ENCODE data around the gene SLC22A5.

SLC22A5 gene

DNA sequence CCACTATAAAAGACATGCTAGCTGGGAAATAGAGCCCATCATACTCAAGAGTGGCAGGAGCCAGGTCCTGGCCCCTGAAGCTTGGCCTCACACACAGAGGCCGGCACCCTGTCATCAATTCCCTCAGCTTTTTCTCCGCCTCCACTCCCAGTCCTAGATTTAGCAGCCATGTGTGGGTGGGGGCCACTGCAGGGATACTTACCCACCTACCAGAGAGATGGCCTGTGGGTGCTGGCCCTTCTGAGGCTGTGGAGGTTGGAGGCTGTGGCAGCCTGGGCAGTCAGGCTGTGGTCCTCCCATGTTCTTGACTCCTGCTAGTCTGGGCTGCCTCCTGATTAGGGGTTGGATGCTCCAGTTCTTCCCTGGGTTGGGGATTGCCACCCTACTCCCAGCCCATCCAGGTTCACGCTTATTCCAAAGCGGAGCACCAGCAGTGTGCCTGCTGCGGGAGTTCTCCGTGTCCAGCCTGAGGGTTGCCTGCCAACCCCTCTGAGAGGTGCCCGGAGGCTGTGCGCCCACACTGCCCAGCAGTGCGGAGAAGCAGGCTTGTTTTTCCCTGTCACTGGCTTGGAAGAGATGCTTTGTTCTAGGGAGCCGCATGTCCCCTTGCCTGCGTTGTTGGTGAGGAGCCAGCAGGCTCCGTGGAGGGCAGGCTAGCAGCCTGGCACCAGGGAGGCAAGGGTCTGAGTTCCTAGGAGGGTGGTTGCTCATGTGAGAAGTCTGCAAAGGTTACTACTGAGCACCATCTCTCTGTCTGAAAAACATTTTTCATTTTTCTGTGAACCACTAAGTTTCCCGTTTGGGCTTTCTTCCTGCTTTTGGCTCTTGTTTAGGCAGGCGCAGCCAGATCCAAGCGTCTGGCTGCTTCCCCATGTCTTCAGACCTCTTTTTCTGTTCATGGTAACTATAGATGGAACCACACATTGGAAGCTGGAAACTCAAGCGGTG is 7.5 kb downstream of the SLC22A5 start:
- WGBS, 2 donors (ENCODE audit: extremely low coverage in 2 of 2, insufficient read length in 2 of 2, insufficient replicate concordance in 1 of 2), result no CpG with 5 or more reads among the region's 16 CpGs
- H3K23ac ChIP-seq (ENCODE audit: low read depth, low read length, poor library complexity), result no peak overlapping the region
- no peaks in the 10 kb centered on the region for H3K36me3 ChIP-seq (replicated peaks in 1 of 2; ENCODE audit: control insufficient read depth in 2 of 2, insufficient read depth in 2 of 2, low read length in 2 of 2)
- H2AK5ac ChIP-seq (ENCODE audit: low read depth, low read length), result no peak overlapping the region
- DNase-seq (ENCODE audit: low spot score), result no peak
- peaks cover 0 to 26% (median 0%) of the 10 kb centered on the region in 3 experiments for H3K27me3 ChIP-seq (ENCODE audit: control insufficient read depth in 3 of 3, insufficient read depth in 3 of 3, low read depth in 1 of 3, low read length in 3 of 3)
- H3K9ac ChIP-seq (ENCODE audit: low read depth, low read length, poor library complexity), result no peak overlapping the region
- H3K18ac ChIP-seq (ENCODE audit: low read length), result no peak overlapping the region
- H3K79me1 ChIP-seq (ENCODE audit: low read depth, low read length), result no peaks in the 10 kb centered on the region
- no peaks in the 10 kb centered on the region for H3K9me3 ChIP-seq (replicated peaks in 1 of 2; ENCODE audit: control insufficient read depth in 2 of 2, insufficient read depth in 1 of 2, low read depth in 1 of 2, low read length in 2 of 2)
- H2BK120ac ChIP-seq (ENCODE audit: low read depth, low read length), result no peak overlapping the region
- no peak overlapping the region for H4K91ac ChIP-seq (ENCODE audit: low read depth, low read length, poor library complexity)
- no peaks in the 10 kb centered on the region for H3K4me1 ChIP-seq (ENCODE audit: control insufficient read depth in 2 of 2, insufficient read depth in 1 of 2, low read depth in 1 of 2, low read length in 2 of 2)
- H3K4me2 ChIP-seq (ENCODE audit: insufficient read depth, low read length, poor library complexity, severe bottlenecking), result no peak overlapping the region
- H2BK5ac ChIP-seq (ENCODE audit: low read length), result no peak overlapping the region
- no peak overlapping the region for H3K27ac ChIP-seq (replicated peaks; ENCODE audit: low read length)
- no peak overlapping the region for H3K4me3 ChIP-seq (ENCODE audit: low read length in 2 of 2)
- H3K4ac ChIP-seq (ENCODE audit: low read length), result peak overlapping the region; percentile 17
- no peak overlapping the region for H2BK12ac ChIP-seq (ENCODE audit: low read length)
- no peak overlapping the region for H4K8ac ChIP-seq (ENCODE audit: low read depth, low read length)
- no peak overlapping the region for H2AFZ ChIP-seq (ENCODE audit: low read length)
- H2BK15ac ChIP-seq (ENCODE audit: low read length), result no peak overlapping the region
- H3K14ac ChIP-seq (ENCODE audit: low read length), result peak overlapping the region; percentile 22

DNA sequence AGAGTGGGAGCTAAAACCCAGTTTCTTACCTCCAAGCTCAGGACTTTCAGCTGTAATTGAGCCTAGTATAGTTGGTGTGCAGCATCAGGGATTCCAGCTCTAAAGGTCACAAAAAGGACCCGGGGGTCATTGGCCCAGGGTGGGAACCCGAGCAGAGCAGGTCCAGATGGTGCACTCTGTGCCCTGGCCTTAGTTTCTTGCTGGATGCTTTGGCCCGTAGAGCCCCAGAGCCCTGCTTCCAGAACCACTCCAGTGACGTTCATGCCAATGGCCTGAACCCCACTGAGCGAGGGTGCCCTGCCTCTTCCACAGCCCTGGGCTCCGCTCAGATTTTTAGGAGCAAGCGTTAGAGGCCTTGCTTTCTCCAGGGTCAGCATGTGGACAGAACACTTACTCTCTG is 8.2 kb downstream of the SLC22A5 start:
- no peak overlapping the region for H3K14ac ChIP-seq (ENCODE audit: low read length)
- H2BK12ac ChIP-seq (ENCODE audit: low read length), result no peak overlapping the region
- H3K4me1 ChIP-seq (ENCODE audit: control insufficient read depth in 2 of 2, insufficient read depth in 1 of 2, low read depth in 1 of 2, low read length in 2 of 2), result no peaks in the 10 kb centered on the region
- DNase-seq (ENCODE audit: low spot score), result no peak
- no peak overlapping the region for H2BK15ac ChIP-seq (ENCODE audit: low read length)
- H2BK120ac ChIP-seq (ENCODE audit: low read depth, low read length), result no peak overlapping the region
- H3K23ac ChIP-seq (ENCODE audit: low read depth, low read length, poor library complexity), result no peak overlapping the region
- H2BK5ac ChIP-seq (ENCODE audit: low read length), result no peak overlapping the region
- H3K4me3 ChIP-seq (ENCODE audit: low read length in 2 of 2), result no peak overlapping the region
- peaks cover 0 to 22% (median 0%) of the 10 kb centered on the region in 3 experiments for H3K27me3 ChIP-seq (ENCODE audit: control insufficient read depth in 3 of 3, insufficient read depth in 3 of 3, low read depth in 1 of 3, low read length in 3 of 3)
- H3K9ac ChIP-seq (ENCODE audit: low read depth, low read length, poor library complexity), result no peak overlapping the region
- H3K79me1 ChIP-seq (ENCODE audit: low read depth, low read length), result no peaks in the 10 kb centered on the region
- no peak overlapping the region for H3K4ac ChIP-seq (ENCODE audit: low read length)
- no CpG with 5 or more reads among the region's 7 CpGs for WGBS, 2 donors (ENCODE audit: extremely low coverage in 2 of 2, insufficient read length in 2 of 2, insufficient replicate concordance in 1 of 2)
- H3K27ac ChIP-seq (replicated peaks; ENCODE audit: low read length), result no peak overlapping the region
- no peak overlapping the region for H4K91ac ChIP-seq (ENCODE audit: low read depth, low read length, poor library complexity)
- H3K36me3 ChIP-seq (replicated peaks in 1 of 2; ENCODE audit: control insufficient read depth in 2 of 2, insufficient read depth in 2 of 2, low read length in 2 of 2), result no peaks in the 10 kb centered on the region
- H3K18ac ChIP-seq (ENCODE audit: low read length), result no peak overlapping the region
- H4K8ac ChIP-seq (ENCODE audit: low read depth, low read length), result no peak overlapping the region
- no peak overlapping the region for H2AFZ ChIP-seq (ENCODE audit: low read length)
- no peak overlapping the region for H3K4me2 ChIP-seq (ENCODE audit: insufficient read depth, low read length, poor library complexity, severe bottlenecking)
- H3K9me3 ChIP-seq (replicated peaks in 1 of 2; ENCODE audit: control insufficient read depth in 2 of 2, insufficient read depth in 1 of 2, low read depth in 1 of 2, low read length in 2 of 2), result no peaks in the 10 kb centered on the region
- H2AK5ac ChIP-seq (ENCODE audit: low read depth, low read length), result no peak overlapping the region

DNA sequence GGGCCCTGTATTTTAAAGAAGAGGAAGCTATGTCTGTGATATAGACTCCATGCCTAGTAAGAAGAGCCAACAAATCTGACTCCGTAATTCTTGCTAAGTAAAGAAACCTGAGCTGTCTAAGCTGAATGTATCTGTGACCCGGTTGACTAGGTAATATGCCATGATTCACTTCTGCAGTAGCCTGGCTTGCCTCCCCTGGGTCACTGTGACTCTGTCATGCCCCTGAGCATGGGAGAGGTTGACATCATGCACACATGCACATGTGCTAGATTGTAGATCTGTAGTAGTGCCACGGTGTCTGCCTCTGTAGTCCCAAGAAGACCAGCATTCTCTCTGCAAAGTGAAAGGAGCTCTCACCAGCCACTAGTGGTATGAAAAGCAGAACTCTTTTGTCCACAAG is 9.1 kb downstream of the SLC22A5 start:
- Histone ChIP-seq H3K79me1 (ENCODE audit: low read depth, low read length) (no peaks in the 10 kb centered on the region), H3K9ac (ENCODE audit: low read depth, low read length, poor library complexity) (no peak overlapping the region), H2BK12ac (ENCODE audit: low read length) (no peak overlapping the region), H2BK120ac (ENCODE audit: low read depth, low read length) (no peak overlapping the region), H3K18ac (ENCODE audit: low read length) (no peak overlapping the region), H2AFZ (ENCODE audit: low read length) (no peak overlapping the region), H4K8ac (ENCODE audit: low read depth, low read length) (no peak overlapping the region), H3K4me1 (ENCODE audit: control insufficient read depth in 2 of 2, insufficient read depth in 1 of 2, low read depth in 1 of 2, low read length in 2 of 2) (no peaks in the 10 kb centered on the region), H3K36me3 (replicated peaks in 1 of 2; ENCODE audit: control insufficient read depth in 2 of 2, insufficient read depth in 2 of 2, low read length in 2 of 2) (no peaks in the 10 kb centered on the region), H3K27ac (replicated peaks; ENCODE audit: low read length) (no peak overlapping the region), H2AK5ac (ENCODE audit: low read depth, low read length) (no peak overlapping the region), H3K4me3 (ENCODE audit: low read length in 2 of 2) (no peak overlapping the region), H2BK5ac (ENCODE audit: low read length) (no peak overlapping the region), H2BK15ac (ENCODE audit: low read length) (no peak overlapping the region), H3K9me3 (replicated peaks in 1 of 2; ENCODE audit: control insufficient read depth in 2 of 2, insufficient read depth in 1 of 2, low read depth in 1 of 2, low read length in 2 of 2) (no peaks in the 10 kb centered on the region), H3K4ac (ENCODE audit: low read length) (no peak overlapping the region), H3K14ac (ENCODE audit: low read length) (no peak overlapping the region), H4K91ac (ENCODE audit: low read depth, low read length, poor library complexity) (no peak overlapping the region), H3K27me3 (ENCODE audit: control insufficient read depth in 3 of 3, insufficient read depth in 3 of 3, low read depth in 1 of 3, low read length in 3 of 3) (peaks cover 0 to 22% (median 0%) of the 10 kb centered on the region in 3 experiments), H3K4me2 (ENCODE audit: insufficient read depth, low read length, poor library complexity, severe bottlenecking) (no peak overlapping the region), H3K23ac (ENCODE audit: low read depth, low read length, poor library complexity) (no peak overlapping the region)
- WGBS, 2 donors (ENCODE audit: extremely low coverage in 2 of 2, insufficient read length in 2 of 2, insufficient replicate concordance in 1 of 2), result no CpG with 5 or more reads among the region's 3 CpGs
- no peak for DNase-seq (ENCODE audit: low spot score)

DNA sequence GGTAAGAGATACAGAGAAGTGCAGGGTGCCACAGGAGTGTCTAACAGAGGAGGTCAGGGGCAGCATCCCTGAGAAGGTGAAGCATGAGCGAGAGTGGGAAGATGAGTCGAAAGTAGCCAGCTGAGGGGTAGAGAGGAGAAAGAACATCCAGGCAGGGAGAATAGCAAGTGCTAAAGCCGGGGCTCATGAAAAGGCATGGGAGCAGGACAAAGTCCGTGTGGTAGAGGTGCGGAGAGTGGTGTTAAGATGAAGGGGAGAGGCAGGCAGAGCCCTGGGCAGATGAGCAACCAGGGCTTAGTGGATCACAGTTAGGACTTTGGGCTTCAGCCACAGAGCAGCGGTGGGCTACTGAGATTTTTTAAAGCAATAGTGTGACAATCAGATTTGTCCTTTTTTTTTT is 10.5 kb downstream of the SLC22A5 start:
- H3K4me2 ChIP-seq (ENCODE audit: insufficient read depth, low read length, poor library complexity, severe bottlenecking), result no peak overlapping the region
- H4K91ac ChIP-seq (ENCODE audit: low read depth, low read length, poor library complexity), result no peak overlapping the region
- H3K27ac ChIP-seq (replicated peaks; ENCODE audit: low read length), result no peak overlapping the region
- no peak overlapping the region for H3K4ac ChIP-seq (ENCODE audit: low read length)
- H3K9me3 ChIP-seq (replicated peaks in 1 of 2; ENCODE audit: control insufficient read depth in 2 of 2, insufficient read depth in 1 of 2, low read depth in 1 of 2, low read length in 2 of 2), result no peaks in the 10 kb centered on the region
- H3K4me1 ChIP-seq (ENCODE audit: control insufficient read depth in 2 of 2, insufficient read depth in 1 of 2, low read depth in 1 of 2, low read length in 2 of 2), result no peaks in the 10 kb centered on the region
- DNase-seq (ENCODE audit: low spot score), result no peak
- H3K27me3 ChIP-seq (ENCODE audit: control insufficient read depth in 3 of 3, insufficient read depth in 3 of 3, low read depth in 1 of 3, low read length in 3 of 3), result peaks cover 0 to 20% (median 0%) of the 10 kb centered on the region in 3 experiments
- no CpG with 5 or more reads among the region's 6 CpGs for WGBS, 2 donors (ENCODE audit: extremely low coverage in 2 of 2, insufficient read length in 2 of 2, insufficient replicate concordance in 1 of 2)
- H4K8ac ChIP-seq (ENCODE audit: low read depth, low read length), result no peak overlapping the region
- H2AK5ac ChIP-seq (ENCODE audit: low read depth, low read length), result no peak overlapping the region
- no peak overlapping the region for H3K23ac ChIP-seq (ENCODE audit: low read depth, low read length, poor library complexity)
- H2BK5ac ChIP-seq (ENCODE audit: low read length), result no peak overlapping the region
- no peaks in the 10 kb centered on the region for H3K36me3 ChIP-seq (replicated peaks in 1 of 2; ENCODE audit: control insufficient read depth in 2 of 2, insufficient read depth in 2 of 2, low read length in 2 of 2)
- H3K79me1 ChIP-seq (ENCODE audit: low read depth, low read length), result no peaks in the 10 kb centered on the region
- no peak overlapping the region for H2BK12ac ChIP-seq (ENCODE audit: low read length)
- no peak overlapping the region for H2BK120ac ChIP-seq (ENCODE audit: low read depth, low read length)
- no peak overlapping the region for H2BK15ac ChIP-seq (ENCODE audit: low read length)
- H3K9ac ChIP-seq (ENCODE audit: low read depth, low read length, poor library complexity), result no peak overlapping the region
- H3K18ac ChIP-seq (ENCODE audit: low read length), result no peak overlapping the region
- no peak overlapping the region for H2AFZ ChIP-seq (ENCODE audit: low read length)
- H3K14ac ChIP-seq (ENCODE audit: low read length), result no peak overlapping the region
- H3K4me3 ChIP-seq (ENCODE audit: low read length in 2 of 2), result no peak overlapping the region
